WI38 (cell line): ENCODE data around the gene WFDC1.

Experiments
- H3K4me3 ChIP-seq: 2 replicates; pipeline ENCODE4 v1.5.1; 2011; ENCODE audit warnings: low read depth, mild to moderate bottlenecking, control low read depth, low read length
- TF ChIP-seq, protein P1 (sequence below): IDR thresholded peaks from 2 replicates; pipeline ENCODE4 v1.5.1; 2012; ENCODE audit warnings: low read depth, mild to moderate bottlenecking, control low read depth, low read length

Gene WFDC1

DNA sequence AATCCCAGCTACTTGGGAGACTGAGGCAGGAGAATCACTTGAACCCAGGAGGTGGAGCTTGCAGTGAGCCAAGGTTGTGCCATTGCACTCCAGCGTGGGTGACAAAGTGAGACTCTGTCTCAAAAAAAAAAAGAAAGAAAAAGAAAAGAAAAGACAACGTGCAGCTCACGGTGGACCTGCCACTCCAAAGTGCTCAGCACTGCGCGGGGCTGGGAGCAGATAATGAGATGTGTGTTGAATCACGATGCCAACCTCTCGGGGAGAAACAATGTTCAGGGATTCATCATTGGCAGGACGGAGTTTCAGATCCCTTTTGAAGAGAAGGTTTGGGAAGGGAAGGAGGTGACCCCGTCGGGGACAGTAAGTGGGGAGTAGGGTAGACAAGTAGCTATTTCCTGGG lies 19.2 kb downstream of the WFDC1 start:
- TF ChIP-seq, protein P1, sequence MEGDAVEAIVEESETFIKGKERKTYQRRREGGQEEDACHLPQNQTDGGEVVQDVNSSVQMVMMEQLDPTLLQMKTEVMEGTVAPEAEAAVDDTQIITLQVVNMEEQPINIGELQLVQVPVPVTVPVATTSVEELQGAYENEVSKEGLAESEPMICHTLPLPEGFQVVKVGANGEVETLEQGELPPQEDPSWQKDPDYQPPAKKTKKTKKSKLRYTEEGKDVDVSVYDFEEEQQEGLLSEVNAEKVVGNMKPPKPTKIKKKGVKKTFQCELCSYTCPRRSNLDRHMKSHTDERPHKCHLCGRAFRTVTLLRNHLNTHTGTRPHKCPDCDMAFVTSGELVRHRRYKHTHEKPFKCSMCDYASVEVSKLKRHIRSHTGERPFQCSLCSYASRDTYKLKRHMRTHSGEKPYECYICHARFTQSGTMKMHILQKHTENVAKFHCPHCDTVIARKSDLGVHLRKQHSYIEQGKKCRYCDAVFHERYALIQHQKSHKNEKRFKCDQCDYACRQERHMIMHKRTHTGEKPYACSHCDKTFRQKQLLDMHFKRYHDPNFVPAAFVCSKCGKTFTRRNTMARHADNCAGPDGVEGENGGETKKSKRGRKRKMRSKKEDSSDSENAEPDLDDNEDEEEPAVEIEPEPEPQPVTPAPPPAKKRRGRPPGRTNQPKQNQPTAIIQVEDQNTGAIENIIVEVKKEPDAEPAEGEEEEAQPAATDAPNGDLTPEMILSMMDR, result no peak
- H3K4me3 ChIP-seq, result no peak overlapping the region

DNA sequence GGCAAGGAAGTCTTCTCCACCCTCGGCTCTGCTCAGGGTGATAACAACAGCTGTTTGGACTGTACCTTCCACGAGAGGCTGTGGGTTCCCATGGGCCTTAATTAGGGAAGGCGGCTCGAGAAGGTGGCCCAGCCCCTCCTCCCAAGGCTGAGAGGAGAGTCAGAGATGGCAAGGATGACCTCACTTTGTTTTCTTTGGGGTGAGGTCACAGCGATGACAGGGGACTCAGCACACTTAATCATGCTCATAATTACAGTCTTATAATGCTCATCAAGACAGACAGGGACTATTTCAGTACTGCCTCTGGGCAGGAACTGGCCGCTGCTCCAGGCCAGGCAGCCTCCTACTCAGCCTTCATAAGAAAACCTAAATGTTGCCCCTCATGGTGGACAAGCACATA lies 19.7 kb downstream of the WFDC1 start:
- H3K4me3 ChIP-seq, result no peak overlapping the region
- TF ChIP-seq, protein P1, result no peak

DNA sequence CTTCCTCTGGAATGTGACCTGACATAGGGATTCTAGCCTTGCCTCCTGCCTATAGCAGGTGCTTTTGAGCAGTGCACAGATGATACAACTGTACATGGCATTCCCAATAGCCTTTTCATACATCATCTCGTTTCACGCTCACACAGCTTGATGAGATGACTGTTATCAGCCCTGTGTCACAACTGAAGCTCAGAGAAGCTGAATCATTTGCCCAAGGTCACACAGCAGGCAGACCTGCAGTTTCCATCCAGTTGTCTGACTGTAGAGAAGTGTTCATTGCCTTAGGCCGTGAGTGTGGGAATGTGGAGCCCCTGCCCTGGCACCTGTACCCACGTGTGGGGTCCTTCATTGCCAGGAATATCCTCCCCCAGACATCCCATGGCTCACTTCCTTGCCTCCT lies 20.1 kb downstream of the WFDC1 start:
- H3K4me3 ChIP-seq, result no peak overlapping the region
- TF ChIP-seq, protein P1, result no peak

DNA sequence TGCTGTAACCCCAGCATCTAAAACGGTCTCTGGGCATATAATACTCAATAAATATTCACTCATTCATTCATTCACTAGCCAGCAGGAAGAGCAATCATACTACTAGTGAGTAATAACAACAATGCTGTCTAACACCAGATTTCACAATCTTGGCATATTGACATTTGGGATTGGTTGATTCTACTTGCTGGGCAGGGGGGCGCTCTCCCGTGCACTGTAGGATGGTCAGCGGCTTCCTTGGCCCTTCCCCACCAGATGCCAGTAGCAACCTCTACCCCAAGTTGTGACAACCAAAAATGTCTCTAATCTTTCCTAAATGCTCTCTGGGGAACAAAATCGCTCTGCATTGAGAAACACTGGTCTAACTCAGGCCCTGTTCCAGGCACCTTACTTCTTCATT lies 20.7 kb downstream of the WFDC1 start:
- TF ChIP-seq, protein P1, result no peak
- H3K4me3 ChIP-seq, result no peak overlapping the region

DNA sequence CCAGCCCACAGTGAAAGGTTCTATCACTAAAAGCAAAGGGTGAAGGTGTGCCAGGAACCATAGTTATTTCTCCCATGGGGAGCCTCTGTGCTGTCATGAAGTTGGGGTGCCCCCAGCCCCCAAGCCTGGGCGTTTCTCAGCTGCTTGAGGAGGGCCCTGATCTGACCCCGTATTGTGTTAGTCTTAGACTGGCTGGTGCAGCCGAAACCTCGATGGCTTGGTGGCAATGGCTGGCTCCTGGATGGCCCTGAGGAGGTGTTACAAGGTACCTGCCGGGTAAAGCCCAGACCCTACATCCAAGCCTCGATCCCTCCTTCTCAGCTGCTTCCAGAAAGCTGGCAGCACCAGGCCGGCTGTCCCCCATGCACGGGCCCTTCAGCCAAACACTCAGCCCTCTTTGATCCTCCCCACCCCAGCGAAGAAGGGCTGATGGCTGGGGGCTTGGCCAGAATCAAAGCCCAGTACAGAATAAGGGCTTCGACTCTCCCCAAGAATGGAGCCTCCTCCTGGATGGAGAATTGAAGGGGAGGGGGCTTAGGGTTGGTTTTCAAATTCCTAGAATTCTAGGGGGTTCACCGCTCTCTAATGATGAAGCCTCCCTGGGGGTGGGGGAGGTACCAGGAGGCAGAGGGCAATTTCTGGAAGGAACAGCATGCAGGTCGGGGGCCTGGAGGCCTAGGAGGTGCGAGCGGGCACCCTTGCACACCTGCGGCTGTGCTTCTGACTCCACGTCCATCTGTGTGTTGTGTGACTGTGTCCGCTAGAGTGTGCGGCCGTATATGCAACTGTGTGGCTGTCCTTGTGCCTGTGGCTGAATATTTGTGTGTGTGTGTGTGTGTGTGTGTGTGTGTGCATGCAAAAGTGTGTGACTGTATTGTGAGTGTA lies 23.7 kb downstream of the WFDC1 start:
- TF ChIP-seq, protein P1, result no peak

DNA sequence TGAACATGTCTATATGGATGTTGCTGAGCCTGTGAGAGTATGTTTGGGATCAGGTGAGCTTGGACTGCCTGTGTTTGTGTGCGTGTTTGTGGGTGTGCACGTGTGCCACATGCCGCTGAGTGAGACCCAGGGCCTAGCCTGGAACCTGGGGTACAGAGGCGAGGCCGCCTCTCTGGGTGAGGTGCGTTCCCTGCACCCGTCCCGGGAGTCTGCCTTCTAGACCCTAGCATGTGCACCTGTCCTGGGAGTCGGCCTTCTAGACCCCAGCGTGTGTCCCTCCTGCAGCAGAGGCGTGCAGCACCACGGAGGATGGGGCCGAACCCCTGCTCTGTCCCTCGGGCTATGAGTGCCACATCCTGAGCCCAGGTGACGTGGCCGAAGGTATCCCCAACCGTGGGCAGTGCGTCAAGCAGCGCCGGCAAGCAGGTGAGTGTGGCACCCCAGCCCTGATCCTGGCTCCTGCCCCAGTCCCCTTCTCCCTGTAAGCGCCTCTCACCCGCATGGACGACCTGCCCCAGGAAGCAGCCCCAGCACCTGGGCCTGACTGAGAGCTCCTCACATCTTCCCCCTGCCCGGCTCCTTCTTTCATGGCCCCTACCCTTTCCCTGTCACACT lies 24.6 kb downstream of the WFDC1 start:
- TF ChIP-seq, protein P1, result no peak
- H3K4me3 ChIP-seq, result no peak overlapping the region

More for the DNA sequence above, 23.7 kb downstream of the WFDC1 start:
- H3K4me3 ChIP-seq, result no peak overlapping the region

DNA sequence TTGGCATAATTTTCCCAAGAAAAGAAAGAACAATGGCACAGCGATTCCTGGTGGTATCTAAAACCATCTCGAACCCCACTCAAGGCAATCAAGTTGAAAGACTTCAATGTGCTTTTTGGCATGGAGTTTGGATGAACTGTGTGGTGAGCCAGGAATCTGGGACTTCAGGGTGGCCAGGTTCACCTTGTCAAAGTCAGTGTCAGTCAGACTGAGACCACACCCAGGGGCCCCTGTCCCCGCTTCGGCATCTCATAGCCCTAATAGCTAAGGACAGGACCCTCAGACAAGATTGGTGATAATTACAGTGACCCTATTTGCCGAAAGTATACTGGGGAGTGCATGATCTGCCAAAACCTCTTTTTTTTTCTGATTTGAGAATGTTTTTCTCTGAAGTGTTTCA lies 25.8 kb downstream of the WFDC1 start:
- TF ChIP-seq, protein P1, result no peak
- H3K4me3 ChIP-seq, result no peak overlapping the region
